ENCODE data around the gene GLRB.
A peak's percentile ranks its signal among the peaks of the same experiment; 100 is the strongest.

Gene GLRB

DNA sequence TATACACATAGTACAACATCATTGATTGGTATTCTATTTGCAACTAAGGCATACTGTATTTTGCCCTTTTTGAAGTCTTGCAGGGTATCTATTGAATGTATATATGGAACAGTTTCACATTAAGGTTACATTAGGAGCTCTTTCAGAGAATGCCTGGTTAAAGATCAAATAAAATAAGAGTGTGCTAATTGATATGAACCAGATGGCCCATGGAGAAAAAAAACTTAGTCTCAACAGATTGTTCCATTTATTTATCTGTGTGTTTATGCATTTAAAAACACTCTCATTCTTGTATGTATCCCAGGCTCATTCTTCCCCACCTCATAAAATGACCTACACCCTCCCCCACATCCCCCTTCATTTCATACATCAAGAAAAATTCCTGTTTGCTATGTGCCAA lies 109.4 kb downstream of the GLRB start:
- H3K4me3 ChIP-seq (ENCODE audit: low read length), result no peak overlapping the region
- no peak for TF ChIP-seq EZH2 (optimal IDR thresholded peaks at IDR 0.05; ENCODE audit: low read depth, low read length)
- H3K9ac ChIP-seq (ENCODE audit: low read length), result no peak overlapping the region
- no peaks in the 10 kb centered on the region for H4K20me1 ChIP-seq (ENCODE audit: insufficient read depth, low read length)
- H3K27me3 ChIP-seq (replicated peaks; ENCODE audit: insufficient read depth, low read length), result no peaks in the 10 kb centered on the region
- no peak overlapping the region for H2AFZ ChIP-seq (ENCODE audit: low read length)
- DNase-seq, result no peak
- H3F3A ChIP-seq (ENCODE audit: insufficient read depth, low read length), result no peaks in the 10 kb centered on the region
- H3K9me2 ChIP-seq (replicated peaks; ENCODE audit: insufficient read depth, low read length), result no peaks in the 10 kb centered on the region
- H3K9me3 ChIP-seq (replicated peaks; ENCODE audit: insufficient read depth, low read length), result no peaks in the 10 kb centered on the region
- no peak overlapping the region for H3K27ac ChIP-seq (ENCODE audit: low read length)
- no peaks in the 10 kb centered on the region for H3K36me3 ChIP-seq (replicated peaks; ENCODE audit: insufficient read depth, low read length)
- no peaks in the 10 kb centered on the region for H3K79me2 ChIP-seq (ENCODE audit: low read length)
- no peak overlapping the region for H3K4me2 ChIP-seq (ENCODE audit: low read depth, low read length)
- H3K4me1 ChIP-seq (ENCODE audit: low read length), result no peaks in the 10 kb centered on the region

DNA sequence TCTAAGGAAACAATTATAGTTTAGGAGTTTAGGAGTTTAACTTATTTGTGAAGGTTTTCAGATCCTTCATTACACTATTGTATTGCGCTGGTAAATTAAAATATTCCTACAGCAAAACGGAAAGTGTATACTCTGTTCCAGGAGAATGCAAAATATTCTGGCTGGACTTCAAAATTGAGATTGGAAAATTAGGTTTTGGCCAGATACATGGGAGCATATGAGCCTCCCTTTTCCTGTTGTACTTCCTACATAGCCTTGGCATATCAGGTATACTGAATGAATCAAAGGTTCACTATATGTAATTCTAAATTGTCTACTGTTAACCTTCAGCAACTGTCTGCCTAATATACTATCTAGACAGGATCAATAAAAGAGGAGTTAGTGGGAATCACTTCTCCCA lies 119.4 kb downstream of the GLRB start:
- no peak overlapping the region for H3K9ac ChIP-seq (ENCODE audit: low read length)
- no peak overlapping the region for H3K27ac ChIP-seq (ENCODE audit: low read length)
- H3K36me3 ChIP-seq (replicated peaks; ENCODE audit: insufficient read depth, low read length), result no peaks in the 10 kb centered on the region
- no peak for TF ChIP-seq EZH2phosphoT487 (IDR thresholded peaks at IDR 0.05; ENCODE audit: low read length)
- TF ChIP-seq, protein P1, sequence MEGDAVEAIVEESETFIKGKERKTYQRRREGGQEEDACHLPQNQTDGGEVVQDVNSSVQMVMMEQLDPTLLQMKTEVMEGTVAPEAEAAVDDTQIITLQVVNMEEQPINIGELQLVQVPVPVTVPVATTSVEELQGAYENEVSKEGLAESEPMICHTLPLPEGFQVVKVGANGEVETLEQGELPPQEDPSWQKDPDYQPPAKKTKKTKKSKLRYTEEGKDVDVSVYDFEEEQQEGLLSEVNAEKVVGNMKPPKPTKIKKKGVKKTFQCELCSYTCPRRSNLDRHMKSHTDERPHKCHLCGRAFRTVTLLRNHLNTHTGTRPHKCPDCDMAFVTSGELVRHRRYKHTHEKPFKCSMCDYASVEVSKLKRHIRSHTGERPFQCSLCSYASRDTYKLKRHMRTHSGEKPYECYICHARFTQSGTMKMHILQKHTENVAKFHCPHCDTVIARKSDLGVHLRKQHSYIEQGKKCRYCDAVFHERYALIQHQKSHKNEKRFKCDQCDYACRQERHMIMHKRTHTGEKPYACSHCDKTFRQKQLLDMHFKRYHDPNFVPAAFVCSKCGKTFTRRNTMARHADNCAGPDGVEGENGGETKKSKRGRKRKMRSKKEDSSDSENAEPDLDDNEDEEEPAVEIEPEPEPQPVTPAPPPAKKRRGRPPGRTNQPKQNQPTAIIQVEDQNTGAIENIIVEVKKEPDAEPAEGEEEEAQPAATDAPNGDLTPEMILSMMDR (IDR thresholded peaks at IDR 0.05; ENCODE audit: low read length), result no peak
- TF ChIP-seq EZH2 (optimal IDR thresholded peaks at IDR 0.05; ENCODE audit: low read depth, low read length), result no peak
- H3K9me3 ChIP-seq (replicated peaks; ENCODE audit: insufficient read depth, low read length), result no peaks in the 10 kb centered on the region
- H3K79me2 ChIP-seq (ENCODE audit: low read length), result no peaks in the 10 kb centered on the region
- H2AFZ ChIP-seq (ENCODE audit: low read length), result no peak overlapping the region
- no peaks in the 10 kb centered on the region for H4K20me1 ChIP-seq (ENCODE audit: insufficient read depth, low read length)
- DNase-seq, result no peak
- H3K4me2 ChIP-seq (ENCODE audit: low read depth, low read length), result no peak overlapping the region
- no peaks in the 10 kb centered on the region for H3K27me3 ChIP-seq (replicated peaks; ENCODE audit: insufficient read depth, low read length)
- no peaks in the 10 kb centered on the region for H3F3A ChIP-seq (ENCODE audit: insufficient read depth, low read length)
- H3K4me3 ChIP-seq (ENCODE audit: low read length), result no peak overlapping the region
- no peaks in the 10 kb centered on the region for H3K4me1 ChIP-seq (ENCODE audit: low read length)
- H3K9me2 ChIP-seq (replicated peaks; ENCODE audit: insufficient read depth, low read length), result no peaks in the 10 kb centered on the region

DNA sequence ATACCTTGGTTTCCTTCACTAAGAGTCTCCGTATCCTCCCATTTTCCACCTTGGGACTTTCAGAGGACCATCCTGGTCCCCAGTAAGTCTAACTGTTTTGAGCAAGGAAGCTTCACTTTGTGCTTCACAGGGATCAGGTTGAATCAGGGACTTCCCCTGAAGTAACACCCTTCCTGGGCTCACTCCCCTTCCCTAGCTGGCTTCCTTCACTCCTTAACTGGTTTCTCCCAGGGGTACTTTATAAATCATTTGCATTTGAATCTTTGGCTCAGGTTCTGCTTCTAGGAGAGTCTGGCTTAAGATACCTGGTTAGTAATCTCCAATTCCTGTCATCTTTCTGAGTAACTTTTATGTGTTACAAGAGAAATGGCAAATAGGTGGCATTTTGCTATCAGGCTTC lies 120.1 kb downstream of the GLRB start:
- Histone ChIP-seq H3K4me1 (ENCODE audit: low read length) (no peaks in the 10 kb centered on the region), H3K36me3 (replicated peaks; ENCODE audit: insufficient read depth, low read length) (no peaks in the 10 kb centered on the region), H2AFZ (ENCODE audit: low read length) (no peak overlapping the region), H4K20me1 (ENCODE audit: insufficient read depth, low read length) (no peaks in the 10 kb centered on the region), H3K27me3 (replicated peaks; ENCODE audit: insufficient read depth, low read length) (no peaks in the 10 kb centered on the region), H3K4me3 (ENCODE audit: low read length) (no peak overlapping the region), H3F3A (ENCODE audit: insufficient read depth, low read length) (no peaks in the 10 kb centered on the region), H3K9me3 (replicated peaks; ENCODE audit: insufficient read depth, low read length) (no peaks in the 10 kb centered on the region), H3K27ac (ENCODE audit: low read length) (no peak overlapping the region), H3K79me2 (ENCODE audit: low read length) (no peaks in the 10 kb centered on the region), H3K9ac (ENCODE audit: low read length) (no peak overlapping the region), H3K9me2 (replicated peaks; ENCODE audit: insufficient read depth, low read length) (no peaks in the 10 kb centered on the region), H3K4me2 (ENCODE audit: low read depth, low read length) (no peak overlapping the region)
- TF ChIP-seq, protein P1 (IDR thresholded peaks at IDR 0.05; ENCODE audit: low read length), result no peak
- no peak for TF ChIP-seq EZH2 (optimal IDR thresholded peaks at IDR 0.05; ENCODE audit: low read depth, low read length)
- TF ChIP-seq EZH2phosphoT487 (IDR thresholded peaks at IDR 0.05; ENCODE audit: low read length), result no peak
- no peak for DNase-seq

DNA sequence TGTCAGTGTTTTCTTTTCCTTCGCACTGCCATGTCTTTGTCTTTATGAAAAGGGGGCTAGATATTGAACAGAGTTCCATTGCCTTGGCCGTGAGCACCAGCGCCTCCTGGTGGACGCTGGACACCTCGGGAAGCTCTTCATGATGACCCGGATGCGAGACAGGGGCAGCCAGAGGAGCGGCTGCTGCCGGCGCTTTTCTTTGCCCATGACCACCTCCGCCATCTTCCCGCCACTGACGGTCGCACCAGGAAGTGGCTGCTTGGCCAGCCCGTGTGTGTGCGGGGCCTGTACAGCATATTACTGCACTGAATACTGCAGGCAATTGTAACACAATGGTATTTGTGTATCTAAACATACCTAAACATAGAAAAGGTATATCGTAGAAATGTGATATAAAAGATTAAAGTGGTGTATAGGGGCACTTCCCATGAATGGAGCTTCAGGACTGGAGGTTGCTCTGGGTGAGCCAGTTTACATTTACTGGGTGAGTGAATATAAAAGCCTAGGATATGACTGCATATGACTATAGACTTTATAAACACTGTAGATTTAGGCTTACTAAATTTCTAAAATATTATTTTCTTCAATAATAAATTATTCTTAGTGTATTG lies 128.8 kb downstream of the GLRB start:
- Histone ChIP-seq H3K9ac (ENCODE audit: low read length) (no peak overlapping the region), H3K79me2 (ENCODE audit: low read length) (no peaks in the 10 kb centered on the region), H3K4me3 (ENCODE audit: low read length) (no peak overlapping the region), H3K27ac (ENCODE audit: low read length) (no peak overlapping the region), H4K20me1 (ENCODE audit: insufficient read depth, low read length) (no peaks in the 10 kb centered on the region), H3K9me2 (replicated peaks; ENCODE audit: insufficient read depth, low read length) (no peaks in the 10 kb centered on the region), H3K36me3 (replicated peaks; ENCODE audit: insufficient read depth, low read length) (no peaks in the 10 kb centered on the region), H3K4me2 (ENCODE audit: low read depth, low read length) (peak overlapping the region; percentile 23; the same call in 1 of the 2 replicates), H3K27me3 (replicated peaks; ENCODE audit: insufficient read depth, low read length) (no peaks in the 10 kb centered on the region), H2AFZ (ENCODE audit: low read length) (peak overlapping the region; percentile 36), H3K9me3 (replicated peaks; ENCODE audit: insufficient read depth, low read length) (no peaks in the 10 kb centered on the region), H3K4me1 (ENCODE audit: low read length) (no peaks in the 10 kb centered on the region), H3F3A (ENCODE audit: insufficient read depth, low read length) (no peaks in the 10 kb centered on the region)
- TF ChIP-seq, protein P1 (IDR thresholded peaks at IDR 0.05; ENCODE audit: low read length), result peak; percentile 70
- no peak for TF ChIP-seq EZH2phosphoT487 (IDR thresholded peaks at IDR 0.05; ENCODE audit: low read length)
- peak; percentile 52 for DNase-seq
